PC-3 (cell line): ENCODE data around the gene ZHX3.

Source experiments
- EZH2 ChIP-seq: fragments of 300-600 bp; sonication (generic); IDR thresholded peaks from one replicate; pipeline ENCODE4 v1.6.1; 2017; ENCODE audit warnings: antibody characterized with exemption, mild to moderate bottlenecking, low read length; ENCODE audit not compliant: unreplicated experiment
- TF ChIP-seq, protein P1 (sequence below): fragments of 300-600 bp; sonication (generic); conservative IDR thresholded peaks from 2 replicates; pipeline ENCODE4 v1.5.1; 2017; ENCODE audit warnings: antibody characterized with exemption, low read depth, mild to moderate bottlenecking, low read length

DNA sequence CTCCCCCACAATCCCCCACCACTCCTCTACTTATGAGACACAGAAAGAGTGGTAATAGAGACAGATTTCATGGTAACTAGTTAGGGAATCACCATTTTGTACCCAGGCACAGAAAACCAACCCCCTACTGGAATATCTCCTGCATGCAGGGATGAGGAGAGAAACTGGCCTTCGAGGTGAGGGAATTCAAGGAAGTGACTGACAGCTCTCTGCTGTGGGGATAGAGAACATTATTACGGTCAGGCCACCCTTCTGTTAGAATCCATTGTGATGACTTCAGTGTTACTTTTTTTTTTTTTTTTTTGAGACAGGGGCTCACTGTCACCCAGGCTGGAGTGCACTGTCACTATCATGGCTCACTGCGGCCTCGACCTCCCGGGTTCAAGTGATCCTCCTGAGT is 9.6 kb upstream of the ZHX3 start:
- TF ChIP-seq, protein P1, sequence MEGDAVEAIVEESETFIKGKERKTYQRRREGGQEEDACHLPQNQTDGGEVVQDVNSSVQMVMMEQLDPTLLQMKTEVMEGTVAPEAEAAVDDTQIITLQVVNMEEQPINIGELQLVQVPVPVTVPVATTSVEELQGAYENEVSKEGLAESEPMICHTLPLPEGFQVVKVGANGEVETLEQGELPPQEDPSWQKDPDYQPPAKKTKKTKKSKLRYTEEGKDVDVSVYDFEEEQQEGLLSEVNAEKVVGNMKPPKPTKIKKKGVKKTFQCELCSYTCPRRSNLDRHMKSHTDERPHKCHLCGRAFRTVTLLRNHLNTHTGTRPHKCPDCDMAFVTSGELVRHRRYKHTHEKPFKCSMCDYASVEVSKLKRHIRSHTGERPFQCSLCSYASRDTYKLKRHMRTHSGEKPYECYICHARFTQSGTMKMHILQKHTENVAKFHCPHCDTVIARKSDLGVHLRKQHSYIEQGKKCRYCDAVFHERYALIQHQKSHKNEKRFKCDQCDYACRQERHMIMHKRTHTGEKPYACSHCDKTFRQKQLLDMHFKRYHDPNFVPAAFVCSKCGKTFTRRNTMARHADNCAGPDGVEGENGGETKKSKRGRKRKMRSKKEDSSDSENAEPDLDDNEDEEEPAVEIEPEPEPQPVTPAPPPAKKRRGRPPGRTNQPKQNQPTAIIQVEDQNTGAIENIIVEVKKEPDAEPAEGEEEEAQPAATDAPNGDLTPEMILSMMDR, result no peak
- TF ChIP-seq EZH2, result no peak
